Kidney epithelial cell (primary cell): ENCODE measurements around the gene PTGER1. TPM values are rescaled to one million over a fixed set of nuclear protein-coding genes. Genes with fewer than 3 reads are reported as not detected.

Source experiments
- DNase-seq: peaks from one replicate; pipeline ENCODE4 v3.0.0-alpha.2; 2010; ENCODE audit warnings: low read depth
- H3K27me3 ChIP-seq: 2 replicates; pipeline ENCODE4 v1.6.0; 2011; ENCODE audit warnings: low read length; ENCODE audit not compliant: control insufficient read depth, insufficient read depth
- H3K36me3 ChIP-seq: 2 replicates; pipeline ENCODE4 v1.5.1; 2011; ENCODE audit warnings: low read length; ENCODE audit not compliant: control insufficient read depth, insufficient read depth
- H3K4me3 ChIP-seq: 2 replicates; pipeline ENCODE4 v1.5.1; 2011; ENCODE audit warnings: low read depth, mild to moderate bottlenecking, control low read depth, low read length
- CTCF ChIP-seq: IDR thresholded peaks from 2 replicates; pipeline ENCODE4 v1.5.1; 2011; ENCODE audit warnings: mild to moderate bottlenecking, moderate library complexity, low read length, control low read depth, inconsistent platforms; ENCODE audit not compliant: insufficient read depth, poor library complexity, severe bottlenecking
- total RNA-seq: library from RNA; depleted of rRNA; stranded (reverse); fragments of >200 nt; gene quantifications from 2 replicates; pipeline ENCODE4 v1.2.3, GENCODE V29; 2015

Gene PTGER1
- total RNA-seq, 1 donor from 2014 or later = 5.5 TPM

- H3K36me3 ChIP-seq = peaks cover 4% of the 10 kb centered on the region
- H3K4me3 ChIP-seq = no peak overlapping the region
- H3K27me3 ChIP-seq = peaks cover 10% of the 10 kb centered on the region
- TF ChIP-seq CTCF = no peak
- DNase-seq = no peak
These were observed 2.4 kb upstream of the PTGER1 start for GRCh38 chr19:14477418-14478112.

DNA sequence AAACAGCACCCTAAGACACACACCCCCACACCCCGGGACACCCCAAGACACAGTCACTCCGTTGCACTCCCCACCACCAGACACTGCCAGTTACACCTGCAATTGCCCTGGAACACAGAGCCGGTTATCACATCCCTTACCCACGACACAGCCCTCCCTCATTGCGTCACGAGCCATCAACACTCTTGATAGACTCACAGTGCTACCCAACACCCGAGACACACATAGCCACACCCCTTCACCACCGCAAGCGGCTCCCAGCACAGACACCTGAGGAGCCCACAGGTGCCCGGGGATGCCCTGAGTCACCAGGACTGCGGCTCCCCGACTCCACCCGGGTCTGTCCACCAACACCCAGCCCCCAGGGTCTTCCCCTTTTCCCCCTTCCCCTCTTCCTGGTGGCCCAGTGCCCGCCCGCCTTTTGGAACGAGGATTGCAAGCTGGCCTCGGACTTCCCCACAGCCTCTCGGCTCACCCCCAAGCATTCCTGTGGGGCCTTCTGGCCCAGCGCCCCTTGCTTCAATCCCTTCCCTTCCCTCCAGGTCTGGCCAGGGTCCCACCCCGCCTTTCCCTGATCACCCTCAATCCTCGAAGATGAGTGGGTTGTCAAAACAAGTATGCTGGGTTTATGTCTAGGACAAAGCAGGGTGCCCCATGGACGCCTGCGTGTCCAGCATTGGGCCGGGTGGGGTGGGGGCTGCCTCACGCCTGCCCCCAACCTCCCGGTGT is 1.7 kb upstream of the PTGER1 start:
- H3K27me3 ChIP-seq = peaks cover 14% of the 10 kb centered on the region
- peak; percentile 60 for DNase-seq
- H3K36me3 ChIP-seq = peaks cover 4% of the 10 kb centered on the region
- no peak overlapping the region for H3K4me3 ChIP-seq
- no peak for TF ChIP-seq CTCF

GRCh38 chr19:14476327-14476672 is 1.1 kb upstream of the PTGER1 start:
- TF ChIP-seq CTCF = no peak
- peaks cover 14% of the 10 kb centered on the region for H3K27me3 ChIP-seq
- no peak for DNase-seq

DNA sequence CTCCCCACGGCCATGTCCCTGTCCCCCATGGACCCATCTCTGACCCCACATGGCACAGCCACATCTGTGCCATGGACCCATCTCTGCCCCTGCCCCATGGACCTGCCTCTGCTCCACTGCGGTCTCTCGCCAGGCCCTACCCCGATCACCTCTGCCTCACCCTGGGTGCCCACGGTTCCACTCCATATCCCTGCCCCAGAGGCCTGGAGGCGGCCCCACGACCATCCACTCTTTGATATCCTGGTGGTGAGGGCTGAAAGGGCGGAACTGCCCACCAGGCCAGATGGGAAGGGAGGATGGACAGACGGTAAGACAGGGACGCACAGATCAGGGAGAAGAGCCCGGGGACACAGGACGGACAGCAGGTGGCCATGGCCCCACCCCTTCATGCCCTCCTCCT is 327 bp downstream of the PTGER1 start:
- Histone ChIP-seq H3K4me3 (no peak overlapping the region), H3K36me3 (peaks cover 2% of the 10 kb centered on the region), H3K27me3 (peaks cover 14% of the 10 kb centered on the region)
- DNase-seq = no peak
- TF ChIP-seq CTCF = no peak

More at GRCh38 chr19:14476327-14476672, 1.1 kb upstream of the PTGER1 start:
- Histone ChIP-seq H3K36me3 (peaks cover 4% of the 10 kb centered on the region), H3K4me3 (no peak overlapping the region)

DNA sequence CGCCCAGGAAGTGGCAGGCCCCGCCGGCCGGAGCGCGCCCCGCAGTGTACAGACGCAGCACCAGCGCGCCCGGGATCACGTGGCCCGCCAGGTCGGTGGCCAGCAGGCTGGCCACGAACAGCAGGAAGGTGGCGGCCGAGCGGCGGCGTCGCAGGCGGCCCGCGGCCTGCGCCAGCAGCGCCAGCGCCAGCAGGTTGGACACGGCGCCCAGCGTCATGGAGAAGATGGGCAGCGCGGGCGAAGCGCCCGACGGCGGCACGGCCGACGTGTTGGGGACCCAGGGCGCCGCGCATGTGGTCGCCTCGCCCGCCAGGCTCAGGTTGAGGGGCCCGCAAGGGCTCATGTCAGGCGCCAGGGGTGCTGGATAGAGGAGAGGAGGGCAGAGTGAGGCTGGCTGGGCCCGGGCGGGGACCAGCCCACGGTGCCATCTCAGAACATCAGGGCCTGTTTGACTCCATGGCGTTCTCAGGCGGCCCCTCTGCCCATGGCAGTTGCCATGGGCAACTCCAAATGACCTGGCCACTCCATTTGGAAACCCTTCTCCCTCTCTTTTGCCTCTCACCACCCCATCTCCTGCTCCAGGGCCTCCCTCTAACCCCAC is 1.1 kb downstream of the PTGER1 start:
- Histone ChIP-seq H3K36me3 (peaks cover 1% of the 10 kb centered on the region), H3K27me3 (peaks cover 14% of the 10 kb centered on the region), H3K4me3 (no peak overlapping the region)
- TF ChIP-seq CTCF = no peak
- DNase-seq = no peak
